Mesothelial cell of epicardium (in vitro differentiated cells): Measurements from ENCODE around the gene ADGRV1. TPM values are rescaled to one million over a fixed set of nuclear protein-coding genes. Genes with fewer than 3 reads are reported as not detected.
"Not testable (repeated sequence)": the region's sequence is repeated elsewhere in the genome, so short reads cannot be mapped to it uniquely, and the experiment has no call there.

Experiments
- DNase-seq, 2 experiments: peaks; one replicate each; pipeline ENCODE4 v3.0.0; 2021; ENCODE audit warnings: low spot score in 2 of 2; ENCODE audit not compliant: unreplicated experiment in 2 of 2
- H3K27ac Mint-ChIP-seq: 2 replicates; pipeline ENCODE4 v1.8.0; 2021; ENCODE audit warnings: mixed read lengths
- H3K27me3 Mint-ChIP-seq: 2 replicates; pipeline ENCODE4 v1.8.0; 2021; ENCODE audit warnings: low read depth, mixed read lengths
- H3K36me3 Mint-ChIP-seq: 2 replicates; pipeline ENCODE4 v1.8.0; 2021; ENCODE audit warnings: mixed read lengths
- H3K4me1 Mint-ChIP-seq: 2 replicates; pipeline ENCODE4 v1.8.0; 2021; ENCODE audit warnings: mixed read lengths
- H3K4me3 Mint-ChIP-seq: 2 replicates; pipeline ENCODE4 v1.8.0; 2021; ENCODE audit warnings: mild to moderate bottlenecking, moderate library complexity, mixed read lengths
- H3K9me3 Mint-ChIP-seq: 2 replicates; pipeline ENCODE4 v1.8.0; 2021; ENCODE audit warnings: mixed read lengths
- CTCF ChIP-seq: fragments of 200-600 bp; sonication (generic); IDR thresholded peaks from one replicate; pipeline ENCODE4 v1.5.0; 2021; ENCODE audit warnings: antibody characterized with exemption; ENCODE audit not compliant: unreplicated experiment
- total RNA-seq: library from RNA; stranded (reverse); gene quantifications from 3 replicates; pipeline ENCODE4 v1.2.1, GENCODE V29; 2021

ADGRV1 gene
- total RNA-seq, 1 donor from 2014 or later: 25.4 TPM

- Mint-ChIP-seq H3K4me3 (no peak overlapping the region), H3K9me3 (peaks cover 7% of the 10 kb centered on the region), H3K4me1 (peaks cover 15% of the 10 kb centered on the region), H3K36me3 (peaks cover 5% of the 10 kb centered on the region), H3K27me3 (peaks cover 2% of the 10 kb centered on the region), H3K27ac (no peak overlapping the region)
- TF ChIP-seq CTCF: no peak
- DNase-seq: no peak
Measured at GRCh38 chr5:91058575-91058974, 500.0 kb downstream of the ADGRV1 start.

DNA sequence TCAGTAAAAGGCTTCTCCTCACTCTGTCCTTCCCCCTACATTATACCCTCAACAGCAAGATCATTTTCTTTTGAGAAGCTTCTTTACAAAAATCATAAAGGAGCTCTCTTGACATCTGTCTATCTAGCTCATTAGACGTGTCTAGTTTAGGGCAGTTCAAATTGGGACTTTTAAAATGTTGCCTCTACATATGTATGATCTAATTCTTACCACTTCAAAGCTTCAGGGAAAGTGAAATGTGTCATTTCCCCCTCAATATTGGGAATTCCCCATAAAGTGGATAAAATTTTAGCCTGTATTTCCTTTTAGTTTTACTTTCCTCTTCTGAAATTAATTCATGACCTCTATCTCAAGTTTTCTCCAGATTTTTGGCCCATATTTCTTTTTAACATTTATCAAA, 500.8 kb downstream of the ADGRV1 start:
- peaks cover 5% of the 10 kb centered on the region for H3K36me3 Mint-ChIP-seq
- no peak for TF ChIP-seq CTCF
- peaks cover 7% of the 10 kb centered on the region for H3K9me3 Mint-ChIP-seq
- H3K27me3 Mint-ChIP-seq: peaks cover 2% of the 10 kb centered on the region
- no peak for DNase-seq
- H3K4me3 Mint-ChIP-seq: no peak overlapping the region
- no peak overlapping the region for H3K27ac Mint-ChIP-seq
- H3K4me1 Mint-ChIP-seq: peaks cover 13% of the 10 kb centered on the region

- Mint-ChIP-seq H3K4me3 (no peak overlapping the region), H3K27ac (no peak overlapping the region), H3K27me3 (peaks cover 2% of the 10 kb centered on the region), H3K4me1 (peaks cover 13% of the 10 kb centered on the region), H3K36me3 (peaks cover 3% of the 10 kb centered on the region), H3K9me3 (peaks cover 4% of the 10 kb centered on the region)
- TF ChIP-seq CTCF: no peak
- DNase-seq: no peak
Measured at GRCh38 chr5:91061094-91061493, 502.5 kb downstream of the ADGRV1 start.

- DNase-seq: no peak
- peaks cover 13% of the 10 kb centered on the region for H3K4me1 Mint-ChIP-seq
- H3K27ac Mint-ChIP-seq: no peak overlapping the region
- H3K9me3 Mint-ChIP-seq: no peaks in the 10 kb centered on the region
- TF ChIP-seq CTCF: no peak
- peaks cover 2% of the 10 kb centered on the region for H3K27me3 Mint-ChIP-seq
- no peaks in the 10 kb centered on the region for H3K36me3 Mint-ChIP-seq
- H3K4me3 Mint-ChIP-seq: no peak overlapping the region
Measured at GRCh38 chr5:91061946-91062562, 503.5 kb downstream of the ADGRV1 start.

DNA sequence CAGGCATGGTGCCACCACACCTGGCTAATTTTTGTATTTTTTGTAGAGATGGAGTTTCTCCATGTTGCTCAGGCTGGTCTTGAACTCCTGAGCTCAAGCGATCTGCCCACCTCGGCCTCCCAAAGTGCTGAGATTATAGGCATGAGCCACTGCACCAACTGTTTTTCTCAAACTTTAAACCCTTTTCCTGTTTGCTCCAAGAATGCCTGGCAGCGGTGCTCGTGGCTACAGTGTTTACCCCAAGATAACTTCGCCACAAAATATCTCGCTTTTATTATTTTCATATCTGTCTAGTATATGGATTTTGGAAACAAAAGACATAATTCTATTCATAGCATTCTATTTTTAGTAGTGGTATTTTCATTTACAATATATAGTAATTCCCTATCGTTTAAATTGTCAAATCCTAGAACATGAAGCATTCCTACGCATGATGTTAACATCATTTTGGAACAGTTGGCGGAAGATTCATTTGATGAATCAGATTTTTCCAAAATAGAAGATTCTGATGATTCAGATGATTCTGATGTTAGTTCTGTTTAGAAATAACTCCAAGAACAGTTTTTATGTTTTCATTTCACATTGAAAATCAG, 504.6 kb downstream of the ADGRV1 start:
- H3K9me3 Mint-ChIP-seq, H3K36me3 Mint-ChIP-seq, H3K4me1 Mint-ChIP-seq, DNase-seq, H3K4me3 Mint-ChIP-seq, H3K27ac Mint-ChIP-seq, H3K27me3 Mint-ChIP-seq: not testable (repeated sequence)

GRCh38 chr5:91065496-91065895, 506.9 kb downstream of the ADGRV1 start:
- H3K36me3 Mint-ChIP-seq: peaks cover 3% of the 10 kb centered on the region
- H3K4me3 Mint-ChIP-seq: no peak overlapping the region
- peaks cover 9% of the 10 kb centered on the region for H3K9me3 Mint-ChIP-seq
- H3K27me3 Mint-ChIP-seq: peaks cover 2% of the 10 kb centered on the region
- H3K27ac Mint-ChIP-seq: no peak overlapping the region
- H3K4me1 Mint-ChIP-seq: peaks cover 3% of the 10 kb centered on the region
- no peak for TF ChIP-seq CTCF
- DNase-seq: no peak
